ENCODE data around the gene ATG16L1.

- no peak for TF ChIP-seq CTCF (conservative IDR thresholded peaks at IDR 0.05 in 1 of 2, IDR thresholded peaks at IDR 0.05 in 1 of 2; ENCODE audit: extremely low read depth in 1 of 2, insufficient read depth in 1 of 2, low read depth in 1 of 2, low read length in 2 of 2)
- no peak for TF ChIP-seq EZH2 (IDR thresholded peaks at IDR 0.05; ENCODE audit: borderline replicate concordance, low read length)
Measured at GRCh38 chr2:233317196-233317943, 65.9 kb downstream of the ATG16L1 start.

Measured in mammary epithelial cell (primary cell).